HG03097 (cell line): ENCODE measurements around the gene HMGB1.
"Not testable (repeated sequence)": the region's sequence is repeated elsewhere in the genome, so short reads cannot be mapped to it uniquely, and the experiment has no call there.

Experiments used
- ATAC-seq: cut with Tn5 transposase; IDR thresholded peaks from one replicate; pipeline ENCODE4 v1.9.1; 2021; ENCODE audit not compliant: unreplicated experiment, low FRiP score

HMGB1 gene

DNA sequence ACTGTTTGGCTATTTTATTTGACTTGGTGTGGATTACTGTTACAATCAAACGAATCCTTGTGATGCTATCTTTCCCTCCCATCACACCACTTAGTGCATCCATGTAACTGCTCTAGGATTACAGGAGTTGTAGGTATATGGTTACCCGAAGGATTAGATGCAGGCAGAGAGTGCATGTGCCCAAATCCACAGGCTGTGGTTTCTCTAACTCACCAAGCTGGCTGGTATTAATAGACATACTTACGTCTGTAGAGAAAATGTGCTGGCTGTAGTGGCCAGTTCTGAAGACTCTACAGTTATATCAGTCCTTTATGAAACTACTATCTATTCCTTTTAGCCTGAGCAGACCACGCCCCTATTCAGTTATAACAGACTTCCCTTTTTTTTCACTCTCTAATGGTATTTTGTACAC lies 1.1 kb upstream of the HMGB1 start:
- ATAC-seq, result no peak

DNA sequence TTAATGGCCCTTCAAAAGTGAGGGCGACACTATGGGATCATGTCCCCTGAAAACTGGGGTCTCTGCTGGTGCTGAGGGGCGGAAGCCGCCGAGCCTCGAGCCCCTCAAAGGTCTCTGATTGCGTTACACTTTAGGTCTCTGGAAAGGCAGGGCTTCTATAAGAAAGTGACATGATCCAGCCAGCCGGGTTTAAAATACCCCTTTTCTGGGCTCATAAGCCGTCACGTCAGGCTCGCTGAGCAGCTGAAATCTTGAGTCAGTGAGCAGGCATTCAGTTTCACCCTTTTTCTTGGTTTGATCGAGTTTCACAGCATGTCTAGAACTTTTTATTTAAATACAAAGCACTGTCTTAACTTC lies 600 bp upstream of the HMGB1 start:
- no peak for ATAC-seq

DNA sequence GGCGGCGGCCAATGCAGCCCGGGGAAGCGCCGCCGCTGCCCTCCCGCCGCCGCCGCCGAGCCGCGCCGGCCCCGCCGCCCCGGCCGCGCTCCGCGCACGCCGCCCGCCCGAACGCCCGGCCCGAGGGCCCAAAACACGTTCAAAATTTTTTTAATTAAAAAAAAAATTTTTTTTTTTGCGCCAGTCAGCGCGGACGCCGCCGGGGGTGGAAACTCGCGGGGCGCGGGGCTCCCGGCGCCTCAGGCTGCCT lies 468 bp downstream of the HMGB1 start:
- ATAC-seq, result no peak

DNA sequence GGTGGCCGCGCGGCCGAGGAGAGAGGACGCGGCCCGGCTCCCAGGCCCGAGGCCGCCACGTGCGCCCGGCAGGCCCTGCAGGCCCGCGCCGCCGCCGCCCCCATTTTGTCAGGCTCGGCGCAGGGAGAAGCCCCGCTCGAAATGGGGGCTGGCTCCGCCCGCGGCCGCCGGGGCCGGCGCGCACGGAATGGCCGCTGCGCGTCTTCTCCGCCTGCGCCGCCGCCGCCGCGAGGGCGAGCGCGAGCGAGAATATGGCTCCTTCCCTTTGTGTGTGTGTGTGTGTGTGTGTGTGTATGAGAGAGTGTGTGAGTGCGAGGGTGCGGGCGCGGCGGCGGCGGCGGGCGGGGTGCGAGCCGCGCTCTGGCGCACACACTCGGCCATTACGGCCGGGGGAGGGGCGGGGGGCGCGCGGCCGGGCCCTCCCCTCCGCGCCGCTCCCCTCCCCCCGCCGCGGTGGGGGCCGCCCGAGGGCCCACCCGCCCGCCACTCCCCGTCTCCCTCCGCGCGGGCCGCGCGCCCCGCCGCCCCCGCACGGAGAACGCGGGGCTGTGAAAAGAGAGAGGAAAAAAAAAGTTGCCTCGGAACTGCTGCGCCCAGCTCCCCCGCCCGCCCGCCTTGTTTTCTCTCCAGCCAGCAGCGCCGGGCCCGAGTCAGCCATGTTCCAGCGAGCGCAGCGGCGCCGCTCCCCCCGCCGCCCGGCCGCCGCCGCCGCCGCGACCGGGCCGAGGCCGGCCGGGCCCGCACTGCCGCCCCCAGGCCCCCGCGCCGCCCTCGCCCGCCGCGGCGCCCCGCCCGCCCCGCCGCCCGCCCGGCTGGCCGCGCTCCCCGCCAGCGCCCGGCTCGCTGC lies 1.0 kb downstream of the HMGB1 start:
- peak; percentile 23 for ATAC-seq

DNA sequence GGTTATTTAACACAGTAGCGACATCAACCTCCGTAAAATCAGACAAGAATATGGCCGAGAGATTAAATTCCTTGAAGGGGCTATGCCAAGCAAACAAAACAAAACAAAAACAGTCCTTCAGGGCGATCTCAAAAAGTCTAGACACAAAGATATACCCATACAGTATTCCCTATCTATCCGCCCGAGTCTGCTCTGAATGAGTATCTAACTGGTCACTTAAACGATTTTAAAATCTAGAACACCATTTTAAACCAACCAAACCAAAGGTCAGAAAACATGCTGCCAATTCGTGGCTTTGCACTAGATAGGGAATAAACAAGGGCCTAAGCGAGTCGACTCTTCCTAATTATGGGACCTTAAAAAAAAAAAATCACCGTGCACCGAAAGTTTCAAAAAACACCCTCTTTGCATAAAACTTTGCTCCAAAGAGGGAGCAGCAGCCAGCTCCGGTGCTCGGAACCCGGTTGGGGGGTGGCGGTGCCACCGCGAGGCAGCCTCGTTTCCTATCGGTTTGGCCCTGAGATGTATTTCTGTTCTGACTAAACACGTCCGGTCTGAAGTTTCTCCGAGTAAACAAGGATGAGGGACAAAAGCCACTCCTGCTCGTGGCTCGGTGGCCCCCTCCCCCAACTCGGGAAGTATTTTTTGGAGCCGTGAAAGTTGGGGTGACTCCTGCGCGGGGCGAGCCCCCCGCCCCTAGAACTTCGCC lies 1.8 kb downstream of the HMGB1 start:
- peak; percentile 42 for ATAC-seq

DNA sequence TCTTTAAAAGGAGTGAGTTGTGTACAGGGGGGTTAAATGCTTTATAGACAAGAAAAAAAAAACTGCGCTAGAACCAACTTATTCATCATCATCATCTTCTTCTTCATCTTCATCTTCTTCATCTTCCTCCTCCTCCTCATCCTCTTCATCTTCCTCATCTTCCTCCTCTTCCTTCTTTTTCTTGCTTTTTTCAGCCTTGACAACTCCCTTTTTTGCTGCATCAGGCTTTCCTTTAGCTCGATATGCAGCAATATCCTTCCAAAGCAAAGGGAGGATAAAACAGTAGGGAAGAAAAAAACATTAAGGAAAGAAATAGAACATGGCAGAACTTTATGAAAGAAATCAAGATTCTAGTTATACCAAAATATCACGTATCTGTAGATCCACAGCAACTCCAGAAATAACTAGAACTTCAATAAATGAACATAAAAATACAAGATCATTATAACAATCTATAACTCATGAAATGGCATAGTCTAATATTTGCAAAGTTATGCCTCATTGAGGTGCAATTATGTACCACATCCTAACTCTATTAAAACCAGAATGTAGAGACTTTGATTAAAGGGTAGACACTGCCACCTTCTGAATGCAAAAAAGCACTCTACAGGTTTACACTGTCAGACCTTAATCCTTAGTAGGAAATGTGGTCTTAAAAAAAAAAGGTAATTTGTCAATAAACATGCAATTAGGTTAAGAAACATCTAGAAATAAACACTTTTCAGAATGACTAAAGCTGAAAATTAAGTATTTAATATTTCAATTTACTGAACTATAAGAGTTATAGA lies 4.3 kb downstream of the HMGB1 start:
- not testable (repeated sequence) for ATAC-seq

DNA sequence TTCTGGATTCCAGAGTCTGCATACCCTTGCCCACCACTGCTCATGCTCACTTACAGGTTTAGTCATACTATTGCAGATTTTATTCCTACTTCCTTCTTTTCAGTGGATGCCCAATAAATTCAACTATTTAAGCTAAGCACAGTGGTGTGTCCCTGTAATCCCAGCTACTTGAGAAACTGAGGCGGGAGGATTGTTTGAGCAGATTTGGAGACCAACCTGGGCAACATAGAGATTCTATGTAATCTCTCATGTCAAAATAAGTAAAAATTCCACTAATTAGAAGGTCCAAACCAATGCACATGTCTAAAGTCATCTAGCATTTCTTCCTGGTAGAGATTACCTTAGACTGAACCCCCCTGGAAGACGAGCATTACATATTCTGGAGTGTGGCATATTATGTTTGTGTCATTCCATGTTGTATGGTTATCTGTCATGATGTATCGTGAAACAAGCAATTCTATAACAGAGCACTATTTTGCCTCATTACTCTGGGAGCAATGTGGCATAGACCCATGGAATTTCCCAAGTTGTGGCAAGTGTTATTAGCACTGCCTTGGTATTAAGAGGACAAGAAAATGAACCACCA lies 8.3 kb downstream of the HMGB1 start:
- ATAC-seq, result no peak

DNA sequence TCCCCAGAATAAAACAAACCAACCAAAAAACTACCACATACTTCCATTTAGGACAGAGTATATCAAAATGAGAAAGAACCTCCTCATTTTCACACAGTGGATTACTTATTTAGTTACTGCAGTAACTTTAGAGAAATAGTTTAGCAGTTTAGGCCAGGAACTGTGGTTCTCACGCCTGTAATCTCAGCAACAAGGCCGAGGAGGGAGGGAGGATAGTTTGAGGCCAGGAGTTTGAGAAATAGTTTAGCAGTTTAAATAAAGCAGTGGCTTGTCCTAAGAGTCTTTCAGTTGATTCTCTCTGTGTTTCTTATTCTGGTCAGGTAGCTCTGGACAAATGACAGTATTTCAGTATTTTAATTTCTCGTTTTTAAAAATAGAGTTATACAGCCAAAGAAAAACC lies 9.4 kb downstream of the HMGB1 start:
- no peak for ATAC-seq

DNA sequence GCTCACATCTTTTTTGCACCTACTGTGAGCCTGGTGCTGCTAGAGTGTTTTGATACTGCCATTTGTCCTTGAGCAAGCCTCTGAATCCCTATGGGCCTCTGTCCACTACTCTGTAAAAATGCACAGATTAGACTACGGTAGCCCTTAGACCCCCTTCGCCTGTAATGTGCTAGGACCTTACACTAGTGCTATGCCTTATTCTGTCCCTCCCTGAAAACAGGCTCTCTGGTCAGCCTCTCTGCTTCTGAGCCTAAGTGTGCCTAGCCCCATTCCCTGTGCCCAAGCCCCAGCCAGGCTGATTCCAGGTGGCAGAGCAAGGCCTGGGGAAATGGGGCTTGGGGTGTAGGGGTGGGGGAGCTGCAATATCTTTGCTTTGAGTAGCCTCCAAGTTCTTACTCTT lies 10.7 kb downstream of the HMGB1 start:
- no peak for ATAC-seq

DNA sequence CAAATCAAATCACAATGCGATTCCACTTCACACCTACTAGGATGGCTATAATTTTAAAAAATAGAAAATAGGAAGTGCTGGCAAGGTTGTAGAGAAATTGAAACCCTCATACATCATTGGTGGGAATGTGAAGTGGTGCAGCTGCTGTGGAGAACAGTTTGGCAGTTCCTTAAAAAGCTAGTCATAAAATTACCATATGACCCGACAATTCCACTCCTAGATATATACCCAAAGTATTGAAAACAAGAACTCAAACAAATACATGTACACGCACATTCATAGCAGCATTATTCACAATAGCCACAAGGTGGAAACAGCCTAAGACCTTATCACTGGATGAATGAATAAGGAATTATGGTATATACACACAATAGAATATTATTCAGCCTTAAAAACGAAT lies 12.0 kb downstream of the HMGB1 start:
- no peak for ATAC-seq

DNA sequence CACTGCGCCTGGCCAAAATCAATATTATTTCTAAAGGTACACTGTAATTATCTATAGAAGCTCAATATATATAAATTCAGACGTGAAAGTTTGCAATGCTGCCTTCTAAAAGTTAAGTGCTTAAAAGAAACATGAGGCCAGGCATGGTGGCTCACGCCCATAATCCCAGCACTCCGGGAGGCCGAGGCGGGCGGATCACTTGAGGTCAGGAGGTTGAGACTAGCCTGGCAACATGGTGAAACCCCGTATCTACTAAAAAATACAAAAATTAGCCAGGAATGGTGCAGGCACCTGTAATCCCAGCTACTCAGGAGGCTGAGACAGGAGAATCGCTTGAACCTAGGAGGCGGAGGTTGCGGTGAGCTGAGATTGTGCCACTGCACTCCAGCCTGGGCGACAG lies 14.3 kb downstream of the HMGB1 start:
- ATAC-seq, result not testable (repeated sequence)

DNA sequence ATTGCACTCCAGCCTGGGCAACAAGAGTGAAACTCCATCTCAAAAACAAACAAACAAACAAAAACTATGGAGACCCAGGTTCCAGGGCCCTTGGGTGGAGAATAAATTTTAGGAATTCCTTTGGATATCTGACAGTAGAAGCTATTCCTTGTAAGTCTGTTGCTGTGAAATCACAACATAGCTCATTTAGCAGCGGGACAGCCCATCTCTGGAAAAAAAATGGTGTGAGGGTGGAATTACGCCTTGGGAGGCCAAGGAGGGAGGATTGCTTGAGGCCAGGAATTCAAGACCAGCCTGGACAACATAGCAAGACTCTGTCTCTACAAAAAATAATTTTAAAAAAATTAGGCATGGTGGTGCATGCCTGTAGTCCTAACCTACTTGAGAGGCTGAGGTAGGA lies 15.7 kb downstream of the HMGB1 start:
- no peak for ATAC-seq

DNA sequence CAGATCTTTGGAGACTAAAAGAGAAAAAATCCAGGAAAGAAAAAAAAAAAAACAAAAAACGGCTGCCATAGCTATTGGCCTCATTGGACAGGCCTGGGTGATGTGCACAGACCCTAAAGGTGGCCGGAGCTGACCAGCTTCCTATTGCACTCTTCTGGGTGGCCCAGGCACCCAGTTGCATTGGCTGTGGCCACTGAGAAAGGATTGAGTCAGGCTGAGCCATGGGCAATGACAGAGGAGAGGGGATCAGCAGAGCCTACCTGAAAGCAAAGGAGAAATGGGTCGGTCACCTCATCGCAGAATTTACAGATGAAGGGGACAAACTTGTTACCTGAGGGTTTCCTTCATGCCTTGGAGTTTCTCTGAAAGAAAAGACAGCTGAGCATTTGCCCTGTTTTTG lies 17.3 kb downstream of the HMGB1 start:
- ATAC-seq, result no peak

DNA sequence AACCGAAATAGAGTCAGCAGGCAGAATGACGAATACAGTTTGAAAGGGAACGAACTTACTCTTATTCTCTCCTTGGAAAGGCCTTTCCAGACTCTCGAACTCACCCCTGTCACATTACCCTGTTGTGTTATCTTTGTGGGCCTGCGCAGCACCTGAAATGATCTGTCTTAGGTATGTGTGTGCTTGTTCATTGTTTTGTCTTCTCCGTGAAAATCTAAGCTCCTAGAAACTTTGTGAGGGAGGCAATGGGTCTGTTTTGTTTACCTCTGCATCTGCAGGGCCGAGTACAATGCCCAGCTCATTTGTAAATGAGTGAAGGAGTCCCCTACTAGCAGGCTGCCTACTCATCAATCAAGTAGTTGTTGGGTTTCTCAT lies 19.6 kb downstream of the HMGB1 start:
- ATAC-seq, result no peak

DNA sequence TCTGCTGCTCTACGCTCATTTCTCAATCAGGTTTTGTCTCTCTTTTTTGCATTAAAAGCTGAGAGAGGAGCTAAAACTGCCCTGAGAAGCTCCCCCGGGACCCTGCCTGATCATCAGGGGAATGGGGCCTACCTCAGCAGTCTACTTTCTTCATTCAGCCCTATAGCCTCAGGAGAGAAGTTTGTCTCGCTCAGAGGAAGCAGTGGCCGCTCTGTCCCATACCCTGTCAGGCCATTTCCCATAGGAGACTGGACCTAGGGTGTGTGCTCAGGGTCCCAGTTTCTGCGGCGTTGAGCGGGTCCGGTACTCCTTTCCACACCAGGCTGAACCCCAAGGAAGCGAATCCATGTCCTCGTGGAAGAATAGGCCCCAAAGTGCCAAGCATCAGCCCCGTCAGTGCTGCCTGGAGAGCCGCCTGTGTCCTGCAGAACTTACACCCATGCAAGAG lies 21.8 kb downstream of the HMGB1 start:
- peak; percentile 43 for ATAC-seq

DNA sequence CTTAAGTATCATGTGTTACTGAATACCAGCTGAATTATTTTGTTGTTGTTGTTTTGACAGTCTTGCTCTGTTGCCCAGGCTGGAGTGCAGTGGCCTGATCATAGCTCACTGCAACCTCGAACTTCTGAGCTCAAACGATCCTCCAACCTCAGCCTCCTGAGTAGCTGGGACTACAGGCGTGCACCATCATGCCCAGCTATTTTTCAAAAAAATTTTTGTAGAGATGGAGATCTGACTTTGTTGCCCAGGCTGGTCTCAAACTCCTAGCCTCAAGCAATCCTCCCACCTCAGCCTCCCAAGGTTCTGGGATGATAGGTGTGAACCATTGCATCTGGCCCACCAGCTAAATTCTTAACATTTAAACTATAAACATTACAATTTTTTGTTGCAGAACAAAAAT lies 22.2 kb downstream of the HMGB1 start:
- not testable (repeated sequence) for ATAC-seq

DNA sequence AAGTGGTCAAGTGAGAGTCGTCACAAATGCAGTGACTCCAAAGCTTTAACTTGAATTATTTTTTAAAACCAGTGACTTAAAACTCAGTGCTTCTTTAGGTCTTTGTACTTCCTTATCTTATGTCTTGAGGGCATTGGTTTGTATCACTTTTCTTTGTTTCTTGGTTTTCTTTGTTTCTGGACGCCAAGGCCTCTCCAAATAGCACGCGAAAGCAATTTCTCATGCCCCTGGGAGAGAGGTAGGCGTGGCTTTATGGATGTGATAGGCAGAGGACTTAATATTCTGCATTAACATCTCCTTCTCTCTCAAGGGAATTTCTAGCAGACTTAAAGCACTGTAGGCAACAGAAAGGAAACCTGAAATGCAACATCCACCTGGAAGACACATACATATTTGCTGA lies 22.8 kb downstream of the HMGB1 start:
- no peak for ATAC-seq

DNA sequence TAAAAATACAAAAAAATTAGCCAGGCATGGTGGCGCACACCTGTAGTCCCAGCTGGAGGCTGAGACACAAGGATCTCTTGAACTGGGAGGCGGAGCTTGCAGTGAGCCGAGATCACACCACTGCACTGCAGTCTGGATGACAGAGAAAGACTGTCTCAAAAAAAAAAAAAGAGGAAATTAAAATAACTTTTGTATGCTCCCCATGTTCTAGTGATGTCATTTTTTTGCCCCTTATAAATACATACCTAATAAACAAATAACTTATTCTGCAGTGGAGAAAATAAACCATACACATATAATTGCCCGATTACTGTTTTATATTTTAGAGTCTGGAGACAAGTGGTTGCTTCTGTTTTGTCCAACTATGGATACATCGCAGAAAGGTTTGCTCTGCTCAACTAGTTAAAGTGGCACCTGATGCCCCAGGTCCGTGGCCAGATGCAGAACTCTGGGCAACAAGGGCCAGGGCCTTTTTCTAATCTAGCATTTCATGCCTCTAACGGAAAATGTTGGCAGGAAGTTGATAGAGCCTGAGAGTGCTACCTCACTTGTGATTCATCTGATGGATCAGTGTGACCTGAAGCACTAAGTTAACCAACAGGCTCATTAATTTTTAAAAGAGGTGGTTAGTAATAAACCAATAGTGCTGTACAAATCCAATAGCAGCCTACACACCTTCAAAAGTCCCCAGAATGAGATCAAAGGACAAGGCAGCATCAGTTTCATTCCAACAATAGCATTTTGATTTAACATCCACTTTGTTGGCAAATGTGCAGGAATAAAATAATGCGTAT lies 24.6 kb downstream of the HMGB1 start:
- ATAC-seq, result peak; percentile 26

DNA sequence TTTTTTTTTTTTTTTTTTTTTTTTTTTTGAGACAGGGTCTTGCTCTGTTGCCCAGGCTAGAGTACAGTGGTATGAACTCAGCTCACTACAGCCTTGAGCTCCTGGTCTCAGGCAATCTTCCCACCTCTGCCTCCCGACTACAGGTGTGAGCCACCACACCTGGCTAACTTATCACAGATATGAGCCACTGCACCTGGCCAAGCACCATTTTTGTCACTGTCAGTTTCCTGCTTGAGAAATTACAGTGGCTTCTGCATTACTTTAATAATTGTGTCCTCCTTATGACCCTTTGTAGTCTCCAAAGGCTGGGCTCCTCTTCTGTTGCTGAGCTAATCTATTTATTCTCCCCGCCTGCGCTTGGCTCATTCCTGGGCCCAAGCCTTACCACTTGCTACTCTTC lies 27.4 kb downstream of the HMGB1 start:
- ATAC-seq, result no peak

DNA sequence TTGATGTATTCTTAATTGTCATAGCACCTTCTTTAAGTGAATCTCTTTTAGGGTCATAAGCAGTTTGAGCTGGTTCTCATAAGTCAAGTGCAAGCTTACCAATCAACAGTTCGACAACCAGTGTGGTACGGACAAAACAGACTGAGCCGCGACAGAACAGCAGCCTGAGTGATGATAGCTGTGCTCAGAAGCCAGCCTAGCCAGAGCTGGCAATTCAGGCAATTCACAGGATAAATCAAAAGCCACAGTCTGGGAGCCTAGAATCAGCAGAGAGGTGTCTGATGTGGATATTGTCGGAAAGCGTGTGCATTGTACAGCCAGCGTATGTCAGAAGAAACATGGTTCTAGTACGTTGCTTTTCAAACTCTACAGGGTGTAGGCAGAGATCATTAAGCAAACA lies 28.6 kb downstream of the HMGB1 start:
- no peak for ATAC-seq
